Esophagus (tissue), 2 donors: ENCODE data around the gene CACTIN. TPM values are rescaled to one million over a fixed set of nuclear protein-coding genes. Genes with fewer than 3 reads are reported as not detected.

Experiments
- H3K27ac ChIP-seq, 2 donors: one replicate each; pipeline ENCODE4 v1.5.1; 2013; ENCODE audit warnings: low read depth in 2 of 2, mild to moderate bottlenecking in 2 of 2, inconsistent platforms in 1 of 2, low read length in 1 of 2, moderate library complexity in 1 of 2
- H3K27me3 ChIP-seq, 2 donors: one replicate each; pipeline ENCODE4 v1.6.1; 2013; ENCODE audit warnings: low read length in 2 of 2, control low read depth in 1 of 2, mild to moderate bottlenecking in 1 of 2; ENCODE audit not compliant: insufficient read depth in 2 of 2, control insufficient read depth in 1 of 2
- H3K36me3 ChIP-seq, 2 donors: one replicate each; pipeline ENCODE4 v1.6.1; 2013; ENCODE audit warnings: low read length in 1 of 2; ENCODE audit not compliant: control insufficient read depth in 2 of 2, insufficient read depth in 2 of 2
- H3K4me1 ChIP-seq, 2 donors: one replicate each; pipeline ENCODE4 v1.6.1; 2013; ENCODE audit warnings: low read length in 1 of 2; ENCODE audit not compliant: control insufficient read depth in 2 of 2, insufficient read depth in 2 of 2
- H3K4me3 ChIP-seq, 2 donors: one replicate each; pipeline ENCODE4 v1.5.1; 2013; ENCODE audit warnings: low read length in 2 of 2, mild to moderate bottlenecking in 2 of 2, low read depth in 1 of 2, moderate library complexity in 1 of 2
- H3K9me3 ChIP-seq, 2 donors: one replicate each; pipeline ENCODE4 v1.6.1; 2013; ENCODE audit warnings: mild to moderate bottlenecking in 2 of 2, low read depth in 1 of 2, low read length in 1 of 2, moderate library complexity in 1 of 2; ENCODE audit not compliant: control insufficient read depth in 2 of 2, insufficient read depth in 1 of 2
- whole genome bisulfite sequencing, 2 donors: extraction: QIAGEN DNeasy Blood & Tissue Kit; methylation state at CpG; one replicate each; pipeline ENCODE4 v1.1.7; 2013; 5-methylcytosine and 5-hydroxymethylcytosine counted together
- polyA plus RNA-seq, 2 donors: library from polyadenylated mRNA; stranded (reverse); fragments of 200-250 nt; gene quantifications; one replicate each; pipeline ENCODE4 v1.2.3, GENCODE V29; 2013
- donor health status: healthy with polysubstance abuse.
- donor health status: Bipolar disorder and iron deficiency.

Gene CACTIN
- polyA plus RNA-seq, 2 donors = 12.4 to 19.3 TPM

DNA sequence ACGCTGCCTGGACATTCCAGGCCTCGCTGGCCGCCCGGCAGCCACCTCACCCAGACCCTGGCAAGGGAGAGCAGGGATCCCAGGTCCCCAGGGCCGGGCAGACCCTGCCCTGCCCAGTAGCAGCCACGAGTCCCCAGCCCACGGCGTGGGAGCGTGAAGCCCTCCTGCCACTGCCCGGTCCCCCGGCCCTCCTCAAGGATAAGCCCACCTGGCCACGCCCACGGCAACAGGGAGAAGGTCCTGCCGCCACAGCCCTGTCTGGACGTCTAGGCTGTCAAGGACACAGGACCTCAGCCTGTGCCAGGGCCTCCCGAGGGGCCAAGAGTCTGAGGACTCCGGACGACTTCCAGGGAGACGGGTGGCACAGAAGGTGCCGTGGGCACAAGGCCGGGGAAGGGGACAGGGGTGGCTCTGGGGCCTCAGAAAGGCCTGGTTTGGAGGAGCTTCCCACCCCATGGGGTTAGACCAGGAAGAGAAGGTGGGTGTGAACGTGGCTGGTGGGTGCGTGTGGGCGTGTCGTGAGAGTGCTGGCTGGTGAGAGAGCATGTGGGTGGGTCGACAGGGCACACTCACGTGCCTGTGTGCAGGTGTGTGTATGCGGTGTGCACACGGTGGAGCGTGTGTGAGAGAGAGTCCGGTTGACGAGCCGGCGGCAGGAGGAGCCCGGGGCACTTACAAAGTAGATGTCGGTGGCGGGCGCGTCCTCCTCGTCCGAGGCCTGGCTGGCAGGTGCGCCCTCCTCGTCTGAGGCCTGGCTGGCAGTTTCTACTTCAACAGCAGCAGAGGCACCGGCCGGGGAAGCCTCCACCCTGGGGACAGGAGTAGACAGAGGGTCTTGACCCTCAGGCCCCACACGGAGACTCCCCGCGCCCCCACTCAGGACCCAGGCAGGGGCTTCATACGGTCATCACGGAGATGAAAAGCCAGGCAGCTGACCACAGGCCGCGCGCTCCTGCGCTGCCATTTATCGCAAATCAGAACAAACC is 11.9 kb upstream of the CACTIN start:
- Histone ChIP-seq H3K27me3 (no peaks in the 10 kb centered on the region), H3K4me3 (no peak overlapping the region), H3K36me3 (peaks cover 0 to 44% of the 10 kb centered on the region in 2 donors), H3K27ac (no peak overlapping the region), H3K9me3 (no peaks in the 10 kb centered on the region), H3K4me1 (no peaks in the 10 kb centered on the region)
- 89 to 90% methylated on average over 53 to 55 of the region's 55 CpGs for WGBS, 2 donors

DNA sequence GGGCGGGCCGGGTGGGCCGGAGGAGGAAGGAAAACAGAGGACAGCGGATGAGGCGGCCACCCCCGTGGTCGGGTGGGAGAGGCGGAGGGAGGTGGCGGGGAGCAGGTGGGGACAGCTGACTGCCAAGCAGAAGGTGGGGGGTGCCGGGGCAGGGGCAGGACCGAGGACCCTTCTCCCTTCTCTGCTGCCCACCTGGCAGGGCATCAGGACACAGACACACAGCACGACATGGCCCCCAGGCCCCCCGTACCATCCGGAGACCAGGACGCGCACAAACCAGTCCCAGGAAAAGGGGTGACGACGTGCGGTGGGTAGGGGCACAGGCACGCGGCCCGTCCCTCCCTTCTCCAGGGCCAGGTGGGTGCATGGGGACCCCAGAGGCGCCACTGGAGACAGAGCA is 11.0 kb upstream of the CACTIN start:
- 93 to 98% methylated on average over 14 to 23 of the region's 23 CpGs for WGBS, 2 donors
- Histone ChIP-seq H3K4me3 (no peak overlapping the region), H3K4me1 (no peaks in the 10 kb centered on the region), H3K9me3 (no peaks in the 10 kb centered on the region), H3K36me3 (peaks cover 0 to 44% of the 10 kb centered on the region in 2 donors), H3K27me3 (no peaks in the 10 kb centered on the region), H3K27ac (no peak overlapping the region)

DNA sequence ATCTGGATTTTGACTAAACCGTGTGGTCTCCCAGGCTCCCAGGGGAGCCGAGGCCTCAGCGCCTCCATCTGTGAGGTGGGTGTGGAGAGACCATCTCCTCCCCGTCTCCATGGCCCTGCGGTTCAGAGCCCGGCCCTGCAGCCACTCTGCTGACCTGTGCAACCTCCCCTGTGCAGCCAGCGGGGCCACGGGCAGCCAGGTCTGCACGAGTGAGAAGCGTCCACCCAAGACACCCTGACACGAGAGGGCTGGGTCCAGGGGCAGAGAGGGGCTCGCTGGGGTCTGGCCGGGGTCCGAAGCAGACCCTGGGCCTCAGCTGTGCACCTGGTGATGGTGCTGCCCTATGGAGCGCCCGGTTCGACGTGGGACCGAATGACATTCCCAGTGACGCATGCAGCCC is 10.4 kb upstream of the CACTIN start:
- Histone ChIP-seq H3K9me3 (no peaks in the 10 kb centered on the region), H3K36me3 (peaks cover 0 to 45% of the 10 kb centered on the region in 2 donors), H3K27me3 (no peaks in the 10 kb centered on the region), H3K4me3 (no peak overlapping the region), H3K27ac (no peak overlapping the region), H3K4me1 (no peaks in the 10 kb centered on the region)
- WGBS, 2 donors = 91 to 96% methylated on average over 20 of the region's 20 CpGs

DNA sequence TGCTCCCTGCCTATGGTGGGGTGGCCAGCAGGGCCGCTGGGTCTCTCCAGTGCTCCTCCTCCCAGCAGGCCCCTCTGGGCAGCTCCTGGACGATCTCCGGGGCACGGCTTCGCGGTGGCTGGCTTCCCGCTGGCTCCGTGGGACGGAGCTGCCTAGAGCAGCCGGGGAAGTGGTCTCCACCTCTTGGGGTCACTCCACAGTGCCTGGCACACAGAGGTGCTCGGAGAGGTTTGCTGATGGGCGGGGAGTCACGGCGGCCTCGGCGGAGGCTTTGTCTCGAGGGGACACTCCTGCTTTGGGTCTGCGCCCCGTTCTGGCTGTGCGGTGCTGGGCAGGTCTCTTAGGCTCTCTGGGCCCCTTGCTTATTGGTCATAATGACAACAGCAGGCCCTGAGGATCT is 9.9 kb upstream of the CACTIN start:
- H3K27me3 ChIP-seq = no peaks in the 10 kb centered on the region
- H3K4me1 ChIP-seq = no peaks in the 10 kb centered on the region
- H3K27ac ChIP-seq = no peak overlapping the region
- 91 to 92% methylated on average over 20 of the region's 20 CpGs for WGBS, 2 donors
- H3K9me3 ChIP-seq = no peaks in the 10 kb centered on the region
- H3K4me3 ChIP-seq = no peak overlapping the region
- peaks cover 0 to 45% of the 10 kb centered on the region in 2 donors for H3K36me3 ChIP-seq

DNA sequence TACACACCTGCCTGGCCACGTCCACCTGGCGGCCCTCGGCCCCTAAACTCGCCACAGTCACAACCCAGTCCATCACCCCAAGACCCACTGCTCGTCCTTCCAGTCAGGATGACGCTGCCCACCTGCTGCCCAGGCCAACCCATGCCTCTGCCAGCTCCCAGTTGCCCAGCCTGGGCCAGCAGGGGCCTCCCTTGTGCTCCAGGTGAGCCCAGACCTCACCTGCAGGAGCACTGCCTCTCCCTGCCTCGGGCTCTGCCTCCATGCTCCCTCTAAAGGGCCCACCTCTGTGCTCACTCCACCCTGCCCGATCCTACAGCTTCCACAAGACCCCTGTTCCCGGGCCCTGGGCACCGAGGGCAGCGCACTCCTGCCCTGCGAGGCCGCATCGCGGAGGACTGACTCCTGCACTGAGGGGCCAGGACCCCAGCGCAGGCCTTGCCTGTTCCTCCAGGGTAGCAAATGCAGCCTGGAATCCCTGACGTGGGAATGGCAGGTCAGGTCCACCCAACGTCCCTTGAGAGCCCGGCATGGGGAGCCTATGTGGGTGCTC is 8.0 kb upstream of the CACTIN start:
- no peaks in the 10 kb centered on the region for H3K27me3 ChIP-seq
- WGBS, 2 donors = 94 to 95% methylated on average over 19 of the region's 19 CpGs
- peaks cover 0 to 49% of the 10 kb centered on the region in 2 donors for H3K36me3 ChIP-seq
- no peak overlapping the region for H3K27ac ChIP-seq
- H3K9me3 ChIP-seq = no peaks in the 10 kb centered on the region
- H3K4me3 ChIP-seq = no peak overlapping the region
- no peaks in the 10 kb centered on the region for H3K4me1 ChIP-seq

DNA sequence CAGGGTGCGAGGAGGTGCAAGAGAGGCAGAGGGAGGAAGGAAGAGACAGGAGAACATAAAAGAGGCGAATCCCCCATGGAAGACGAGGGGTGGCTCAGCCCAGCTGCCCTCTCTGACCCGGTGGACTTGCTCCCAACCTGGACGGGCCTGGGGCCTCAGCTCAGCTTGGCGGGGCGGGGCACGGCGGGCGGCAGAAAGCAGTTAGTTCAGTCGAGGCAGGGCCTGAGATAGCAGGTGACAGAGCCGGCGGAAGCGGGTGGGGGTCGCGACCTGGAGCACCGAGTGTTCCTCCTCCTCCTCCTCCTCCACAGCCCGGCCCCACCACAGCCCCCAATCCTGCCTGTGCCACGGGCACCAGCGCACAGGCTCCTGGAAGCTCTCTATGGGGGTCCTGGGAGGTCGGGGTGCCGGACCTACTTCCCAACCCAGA is 7.0 kb upstream of the CACTIN start:
- Histone ChIP-seq H3K27ac (no peak overlapping the region), H3K27me3 (no peaks in the 10 kb centered on the region), H3K36me3 (peaks cover 0 to 47% of the 10 kb centered on the region in 2 donors), H3K4me3 (no peak overlapping the region), H3K9me3 (no peaks in the 10 kb centered on the region), H3K4me1 (no peaks in the 10 kb centered on the region)
- 89 to 92% methylated on average over 21 to 22 of the region's 22 CpGs for WGBS, 2 donors

DNA sequence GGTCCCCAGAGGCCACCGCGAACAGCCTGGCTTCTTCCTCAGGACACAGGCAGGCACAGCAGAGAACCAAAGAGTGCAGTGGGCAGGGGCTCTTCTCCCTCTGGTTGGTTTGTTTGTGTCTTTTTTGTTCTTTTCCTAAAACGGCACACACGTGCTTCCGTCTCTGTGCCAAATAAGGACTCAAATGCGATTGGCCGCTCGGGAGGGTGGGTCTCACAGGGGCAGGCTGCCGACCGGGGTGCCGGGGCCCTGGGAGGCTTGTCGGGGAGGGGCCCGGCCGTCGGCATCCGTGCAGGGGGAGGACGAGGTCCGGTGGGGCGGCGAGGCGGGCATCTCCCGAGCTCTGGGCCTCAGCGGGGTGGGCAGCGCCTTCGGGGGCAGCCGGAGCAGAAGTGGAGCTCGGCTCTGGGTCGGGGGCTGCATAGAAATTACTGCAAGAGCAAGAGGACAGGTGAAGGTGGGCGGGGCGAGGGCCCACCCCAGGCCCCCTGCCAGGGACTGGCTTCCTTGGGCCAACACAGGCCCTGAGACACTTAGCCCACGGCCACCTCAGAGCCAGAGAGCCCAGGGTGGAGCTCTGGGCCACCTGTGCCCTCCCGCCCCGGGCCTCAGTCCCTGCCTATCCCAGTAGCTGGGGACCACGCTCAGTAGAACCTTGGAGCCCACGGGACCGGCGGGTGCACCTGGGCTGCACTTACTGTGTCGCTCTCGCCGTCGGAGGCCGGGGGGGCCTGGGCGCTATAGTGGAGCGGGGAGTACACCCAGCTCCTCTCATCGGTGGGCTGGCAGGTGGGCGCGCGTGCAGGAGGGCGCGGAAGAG is 6.4 kb upstream of the CACTIN start:
- Histone ChIP-seq H3K27me3 (no peaks in the 10 kb centered on the region), H3K27ac (peak overlapping the region; percentile 10 to 54), H3K4me1 (no peaks in the 10 kb centered on the region), H3K9me3 (no peaks in the 10 kb centered on the region), H3K4me3 (no peak overlapping the region), H3K36me3 (peaks cover 0 to 43% of the 10 kb centered on the region in 2 donors)
- 85 to 86% methylated on average over 45 to 50 of the region's 50 CpGs for WGBS, 2 donors

DNA sequence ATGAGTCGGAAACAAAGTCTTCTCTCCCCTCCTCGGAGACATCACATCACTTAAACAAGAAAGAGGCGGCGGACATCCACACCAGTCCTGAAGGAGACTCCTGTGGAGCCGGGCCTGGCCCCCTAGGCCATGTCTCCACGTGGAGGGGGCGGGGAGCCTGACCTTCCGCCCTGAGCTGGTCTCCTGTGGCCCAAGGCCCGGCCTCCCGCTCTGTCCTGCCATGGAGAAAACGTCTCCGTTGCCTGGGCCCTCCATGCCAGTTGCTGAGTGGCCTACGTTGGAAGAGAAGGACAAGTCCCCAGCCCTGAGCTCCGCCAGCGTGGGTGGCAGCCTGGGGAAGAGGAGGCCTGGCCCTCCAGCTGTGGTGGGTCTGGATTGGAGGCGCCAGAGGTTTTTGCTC is 5.5 kb upstream of the CACTIN start:
- H3K27me3 ChIP-seq = no peaks in the 10 kb centered on the region
- WGBS, 2 donors = 83 to 87% methylated on average over 16 of the region's 16 CpGs
- H3K36me3 ChIP-seq = peaks cover 0 to 42% of the 10 kb centered on the region in 2 donors
- H3K9me3 ChIP-seq = no peaks in the 10 kb centered on the region
- no peaks in the 10 kb centered on the region for H3K4me1 ChIP-seq
- H3K4me3 ChIP-seq = no peak overlapping the region
- H3K27ac ChIP-seq = peak overlapping the region; percentile 37 to 54

DNA sequence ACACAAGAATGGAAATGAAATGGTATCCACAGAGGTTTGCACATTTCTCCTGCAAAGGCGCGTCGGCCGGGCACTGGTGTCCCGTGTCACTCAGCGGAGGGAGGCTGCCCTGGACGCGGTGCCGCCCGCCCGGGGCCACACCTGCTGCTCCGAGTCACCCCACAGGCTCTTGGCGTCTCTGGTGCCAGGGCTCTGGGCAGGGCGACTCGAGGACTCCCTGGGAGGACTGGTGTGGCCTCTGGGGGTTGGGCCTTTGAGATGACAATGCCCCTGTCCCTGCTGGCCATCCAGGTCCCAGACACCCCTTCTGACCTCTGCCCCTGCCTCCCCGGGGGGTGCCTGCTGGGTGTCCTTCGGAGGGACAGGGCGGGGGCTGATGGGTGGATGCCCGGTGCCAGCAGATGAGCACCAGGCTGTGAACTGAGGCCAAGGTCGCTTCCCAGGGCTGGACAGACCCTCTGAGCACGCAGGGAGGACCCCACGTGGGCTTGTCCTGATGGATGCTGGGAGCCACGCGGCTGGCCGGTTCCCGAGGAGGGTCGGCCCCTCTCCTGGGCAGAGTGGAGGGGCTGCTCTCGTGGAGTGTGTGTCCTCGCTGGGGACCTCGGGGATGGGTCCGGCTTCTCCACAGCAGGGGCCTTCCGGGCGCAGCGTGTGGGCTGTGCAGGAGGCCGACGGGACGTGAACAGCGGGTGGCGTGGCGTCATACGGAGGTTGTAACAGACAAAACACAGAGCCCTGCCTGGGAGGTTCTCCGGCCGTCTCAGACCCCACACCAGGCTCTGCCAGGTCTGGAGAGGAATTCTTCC is 4.7 kb upstream of the CACTIN start:
- Histone ChIP-seq H3K27me3 (no peaks in the 10 kb centered on the region), H3K9me3 (no peaks in the 10 kb centered on the region), H3K36me3 (peaks cover 0 to 35% of the 10 kb centered on the region in 2 donors), H3K4me1 (no peaks in the 10 kb centered on the region), H3K27ac (no peak overlapping the region), H3K4me3 (no peak overlapping the region)
- 89 to 91% methylated on average over 38 to 43 of the region's 43 CpGs for WGBS, 2 donors
